HG02870 (cell line): ENCODE data around the gene GLDC.
"Not testable (repeated sequence)": the region's sequence is repeated elsewhere in the genome, so short reads cannot be mapped to it uniquely, and the experiment has no call there.

Source experiments
- ATAC-seq: cut with Tn5 transposase; IDR thresholded peaks from one replicate; pipeline ENCODE4 v1.9.1; 2021; ENCODE audit warnings: mild to moderate bottlenecking, moderate library complexity; ENCODE audit not compliant: unreplicated experiment

GLDC gene

GRCh38 chr9:6575324-6576034, 70.0 kb downstream of the GLDC start:
- peak; percentile 86 for ATAC-seq

DNA sequence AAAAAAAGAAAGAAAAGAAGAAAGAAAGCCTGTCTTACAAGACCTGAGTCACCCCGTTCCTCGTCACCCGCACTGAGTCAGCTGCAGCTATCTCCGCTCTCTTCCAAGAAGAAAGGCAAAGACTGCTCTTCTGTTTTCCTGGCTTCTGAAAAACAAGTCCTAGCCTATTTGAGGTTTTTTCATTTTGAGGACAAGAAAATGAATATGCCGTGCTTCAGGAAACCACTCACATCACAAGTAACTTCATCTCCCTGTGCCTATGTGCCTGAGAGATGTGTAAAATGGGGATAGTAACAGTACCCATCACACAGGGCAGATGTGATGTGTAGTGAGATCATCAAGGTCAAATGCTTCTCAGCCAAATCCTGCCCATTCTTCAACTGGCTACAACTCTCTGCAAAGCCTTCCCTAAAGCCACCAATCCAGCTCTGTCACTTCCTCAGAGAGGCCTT, 78.4 kb downstream of the GLDC start:
- no peak for ATAC-seq

DNA sequence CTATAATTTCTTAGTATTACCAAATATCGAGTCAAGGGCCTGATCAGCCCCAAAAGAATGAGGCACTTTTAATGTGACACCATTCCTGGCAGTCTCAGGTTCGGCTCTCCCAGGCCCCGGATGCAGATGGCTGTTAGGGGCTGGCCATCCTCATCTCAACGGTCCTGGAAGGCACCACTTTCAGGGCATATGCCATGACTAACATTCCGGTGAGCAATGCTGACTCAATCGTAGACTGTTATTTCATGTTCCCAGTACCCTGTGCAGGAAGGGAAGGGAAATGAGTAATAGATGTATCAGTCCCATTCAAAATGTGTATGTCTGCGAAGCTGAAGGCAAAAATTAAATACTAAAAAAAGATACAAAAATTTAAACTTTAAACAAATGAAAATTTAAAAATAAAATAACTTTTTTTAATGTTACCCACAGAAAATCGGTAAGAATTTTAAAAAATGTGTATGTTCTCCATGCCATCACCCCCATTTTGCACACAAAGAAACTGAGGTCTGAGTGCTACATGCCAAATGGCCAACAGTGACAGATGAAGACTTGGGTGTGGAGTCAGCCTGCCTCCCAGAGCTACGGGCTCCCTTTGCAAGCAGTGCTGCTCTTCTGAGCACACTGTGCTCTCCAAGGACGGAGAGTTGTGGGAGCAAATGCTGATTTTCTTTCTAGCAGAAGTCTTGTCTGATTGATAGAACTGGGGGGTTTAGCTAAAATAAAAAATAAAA, 79.0 kb downstream of the GLDC start:
- peak; percentile 75 for ATAC-seq

DNA sequence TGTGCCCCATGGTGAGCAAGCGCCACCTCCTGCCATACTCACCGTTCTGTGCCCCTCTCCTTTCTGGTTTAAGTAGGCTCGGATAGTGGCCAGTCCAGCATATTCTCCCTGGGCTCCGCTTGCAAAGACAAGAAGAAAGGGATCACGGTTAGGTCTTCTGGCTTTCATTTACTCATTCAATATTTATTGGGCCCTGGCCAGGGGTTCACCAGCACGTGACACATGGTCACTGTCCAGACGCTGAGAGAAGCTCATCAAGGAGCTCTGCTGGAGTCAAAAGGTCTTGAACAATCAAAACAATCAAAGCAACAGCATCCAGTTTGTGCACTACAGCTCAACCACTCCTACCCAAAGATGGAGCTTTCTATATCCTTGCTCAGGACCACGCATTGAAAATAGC, 80.2 kb downstream of the GLDC start:
- ATAC-seq = no peak

DNA sequence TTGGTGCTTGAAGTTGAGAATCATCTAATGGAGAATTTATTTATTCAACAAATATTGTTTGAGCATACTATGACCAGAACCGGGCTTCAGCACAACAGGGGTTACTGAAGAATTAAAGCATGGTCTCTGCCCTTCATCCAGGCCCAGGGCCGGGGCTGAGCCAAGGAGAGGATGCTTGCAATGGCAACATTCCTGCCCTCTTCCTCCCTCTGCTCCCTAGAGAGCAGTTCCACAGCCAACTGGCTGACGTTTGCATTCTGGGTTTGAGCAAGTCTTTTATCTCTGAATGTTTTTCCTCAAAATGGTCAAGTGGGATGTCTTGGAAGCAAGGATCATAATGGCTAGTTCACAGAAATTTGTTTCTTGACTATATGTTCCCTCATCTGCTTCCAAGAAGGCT, 80.7 kb downstream of the GLDC start:
- no peak for ATAC-seq

DNA sequence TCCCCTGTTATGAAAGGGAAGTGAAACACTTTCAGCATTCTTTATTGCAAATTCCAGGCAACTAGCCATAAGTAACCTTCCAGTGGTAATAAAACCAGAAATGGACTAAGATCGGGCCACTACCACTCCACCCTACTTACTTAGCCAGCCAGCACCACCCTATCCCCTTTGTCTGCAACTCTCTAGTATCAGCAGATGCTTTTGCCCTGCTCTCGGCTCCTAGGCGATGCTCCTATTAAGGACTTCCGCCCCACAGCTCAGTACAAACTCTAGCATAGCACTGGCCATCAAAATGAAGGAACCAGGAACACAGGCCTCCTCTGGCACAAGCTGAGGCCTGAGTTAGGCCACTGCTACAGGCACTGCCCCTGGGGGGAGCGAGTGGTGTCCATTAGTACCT, 81.2 kb downstream of the GLDC start:
- no peak for ATAC-seq

- no peak for ATAC-seq
Observed at GRCh38 chr9:6562871-6563430, 82.6 kb downstream of the GLDC start.

DNA sequence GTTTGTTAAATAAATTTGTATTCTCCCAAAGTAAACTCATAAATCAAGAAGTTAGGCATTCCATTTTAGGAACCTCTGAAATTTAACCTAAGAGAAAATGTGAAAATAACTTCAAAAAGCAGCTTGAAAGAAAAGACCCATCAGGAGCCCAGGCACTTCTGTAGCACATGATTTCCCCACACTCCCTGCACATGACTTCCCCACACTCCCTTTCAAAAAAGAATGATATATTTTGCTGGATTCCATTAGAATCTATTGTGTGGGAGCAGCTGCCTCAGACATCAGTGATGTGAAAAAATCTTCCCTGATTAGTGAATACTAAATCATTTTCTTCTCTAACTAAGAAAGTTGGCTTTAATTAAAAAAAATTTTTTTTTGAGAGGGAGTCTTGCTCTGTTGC, 83.3 kb downstream of the GLDC start:
- no peak for ATAC-seq

GRCh38 chr9:6557883-6558616, 87.5 kb downstream of the GLDC start:
- ATAC-seq = no peak

DNA sequence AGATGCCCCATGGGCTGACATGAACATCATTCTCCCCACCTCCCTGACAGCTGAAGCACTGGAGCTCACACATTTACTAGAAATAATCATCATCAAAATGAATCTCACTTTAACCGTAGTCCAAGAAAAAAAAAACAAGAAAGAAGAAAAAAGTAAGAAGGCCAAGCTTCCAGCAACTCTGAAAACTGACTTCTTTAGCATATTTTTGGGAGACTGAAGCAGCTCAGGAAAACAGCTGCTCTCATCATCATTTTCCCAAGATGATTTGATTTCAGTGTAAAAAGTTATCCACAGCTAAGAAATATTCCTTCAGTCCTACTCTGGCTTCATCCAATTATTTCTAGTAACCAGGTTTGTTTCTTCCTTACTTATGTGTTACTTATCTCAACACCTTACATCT, 91.7 kb downstream of the GLDC start:
- no peak for ATAC-seq

DNA sequence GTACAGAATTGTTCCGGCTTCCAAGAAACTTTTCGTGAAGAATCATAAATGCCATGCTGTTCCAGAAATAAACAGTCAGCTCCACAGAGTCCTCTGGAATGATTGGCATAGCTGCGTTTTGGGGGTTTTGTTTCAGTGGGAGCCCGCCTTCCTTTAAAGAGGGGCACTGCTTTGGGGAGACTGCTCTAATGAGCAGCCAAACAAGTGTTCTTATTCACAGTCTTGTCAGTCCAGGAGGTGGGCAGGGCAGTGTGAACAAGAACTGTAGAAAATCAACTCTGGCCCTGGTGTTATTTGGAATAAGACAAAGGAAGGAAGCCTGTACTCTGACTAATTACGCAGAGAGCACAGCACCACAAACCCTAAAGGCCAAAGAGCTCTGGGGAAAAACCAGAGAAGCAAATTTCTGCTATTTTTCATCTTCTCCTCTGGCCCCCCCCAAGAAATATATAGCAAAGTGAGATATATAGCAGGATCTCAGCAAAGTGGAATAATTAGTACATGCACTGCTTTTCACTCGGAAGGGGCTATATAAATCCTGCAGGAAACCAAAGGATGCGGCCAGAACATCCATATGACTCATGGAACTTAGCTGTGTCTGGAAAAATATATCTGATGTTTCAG, 92.9 kb downstream of the GLDC start:
- no peak for ATAC-seq

DNA sequence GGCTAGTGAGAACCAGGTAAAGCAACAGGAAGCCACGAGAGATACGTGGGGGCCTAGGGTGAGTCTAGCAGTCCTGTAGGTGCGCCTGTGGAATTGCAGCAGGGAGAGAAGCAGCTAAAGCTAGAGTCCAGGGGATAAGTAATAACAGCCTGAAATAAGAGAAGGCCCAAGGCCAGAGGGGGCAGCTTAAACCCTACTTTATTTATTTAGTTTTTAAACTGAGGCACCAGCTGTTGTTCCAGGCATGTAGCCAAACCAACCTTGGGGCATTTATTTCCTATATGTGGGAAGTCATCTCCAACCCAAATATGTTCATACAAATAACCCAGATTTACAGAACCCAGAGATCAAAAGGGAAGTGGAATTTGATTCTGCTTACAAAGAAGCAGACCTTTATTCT, 93.5 kb downstream of the GLDC start:
- no peak for ATAC-seq

DNA sequence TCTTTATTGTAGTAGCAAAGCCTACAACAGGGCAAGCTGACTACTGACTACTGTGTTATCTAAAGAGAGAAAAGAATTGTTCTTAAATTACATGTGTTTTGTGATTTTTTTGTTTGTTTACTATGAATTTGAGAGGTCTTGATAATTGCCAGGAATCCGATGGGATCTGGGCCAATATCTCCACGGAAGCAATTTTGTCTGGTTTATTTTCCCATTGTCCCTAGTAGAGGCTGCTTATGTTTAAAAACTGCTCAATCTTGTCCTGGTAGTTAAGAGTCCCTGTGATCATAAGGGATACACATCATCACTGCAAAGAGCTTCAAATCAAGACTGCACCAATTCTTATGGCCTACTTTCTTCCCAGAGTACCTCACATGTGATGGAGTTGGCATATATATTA, 94.4 kb downstream of the GLDC start:
- ATAC-seq = no peak

- ATAC-seq = no peak
Observed at GRCh38 chr9:6549106-6549800, 96.3 kb downstream of the GLDC start.

DNA sequence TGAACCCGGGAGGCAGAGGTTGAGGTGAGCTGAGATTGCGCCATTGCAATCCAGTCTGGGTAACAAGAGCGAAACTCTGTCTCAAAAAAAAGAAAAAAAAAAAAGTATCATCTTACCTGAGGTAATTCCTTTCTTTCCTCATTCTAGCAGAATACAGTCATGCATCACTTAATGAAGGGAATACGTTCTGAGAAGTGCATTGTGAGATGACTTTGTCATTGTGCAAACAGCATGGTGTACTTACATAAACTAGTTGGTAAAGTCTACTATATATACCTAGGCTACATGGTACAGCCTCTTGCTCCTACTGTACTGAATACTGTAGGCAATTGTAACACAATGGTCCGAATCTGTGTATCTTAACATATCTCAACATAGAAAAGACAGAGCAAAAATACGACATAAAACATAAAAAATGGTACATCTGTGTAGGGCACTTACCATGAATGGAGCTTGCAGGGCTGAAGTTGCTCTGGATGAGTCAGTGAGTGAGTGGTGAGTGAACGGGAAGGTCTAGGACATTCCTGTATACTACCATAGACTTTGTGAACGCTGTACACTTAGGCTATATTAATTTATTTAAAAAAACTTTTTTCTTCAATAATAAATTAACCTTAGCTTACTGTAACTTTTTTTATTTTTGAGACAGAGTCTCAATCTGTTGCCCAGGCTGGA, 100.4 kb downstream of the GLDC start:
- no peak for ATAC-seq

DNA sequence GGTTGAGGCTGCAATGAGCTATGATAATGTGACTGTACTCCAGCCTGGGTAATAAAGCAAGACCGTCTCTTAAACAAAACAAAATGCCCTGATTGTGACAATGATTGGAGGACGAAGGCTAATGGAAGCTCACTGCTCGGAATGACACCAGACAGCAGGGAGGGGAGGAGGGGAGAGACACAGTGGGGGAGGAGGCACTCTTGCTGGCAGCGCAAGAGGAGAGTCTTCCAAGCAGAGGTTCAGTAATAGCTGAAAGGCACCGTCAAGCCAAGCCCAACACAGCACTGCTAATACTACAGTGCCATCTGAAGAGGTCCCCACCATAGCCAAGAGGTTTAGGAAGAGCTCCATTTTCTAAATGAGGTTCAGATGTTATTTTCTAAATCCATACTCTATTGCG, 102.3 kb downstream of the GLDC start:
- no peak for ATAC-seq

DNA sequence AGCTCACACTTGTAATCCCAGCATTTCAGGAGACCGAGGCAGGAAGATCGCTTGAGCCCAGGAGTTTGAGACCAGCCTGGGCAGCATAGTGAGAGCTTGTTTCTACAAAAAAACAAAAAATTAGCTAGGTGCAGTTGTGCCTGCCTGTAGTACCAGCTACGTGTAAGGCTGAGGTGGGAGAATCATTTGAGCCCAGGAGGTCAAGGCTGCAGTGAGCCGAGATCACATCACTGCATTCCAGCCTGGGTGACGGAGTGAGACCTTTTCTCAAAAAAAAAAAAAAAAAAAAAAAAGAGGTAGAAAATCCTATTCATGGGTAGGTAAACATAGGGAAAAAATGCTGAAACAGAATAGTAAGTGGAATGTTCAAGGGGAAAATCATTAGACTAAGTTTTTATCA, 102.9 kb downstream of the GLDC start:
- ATAC-seq = not testable (repeated sequence)

GRCh38 chr9:6538666-6539071, 106.9 kb downstream of the GLDC start:
- ATAC-seq = no peak

GRCh38 chr9:6535594-6535993, 109.9 kb downstream of the GLDC start:
- no peak for ATAC-seq
